Activated naive CD8-positive, alpha-beta T cell treated with anti-CD3 and anti-CD28 coated beads, Interleukin-2, amount 50 U/mL, for 24 hours (primary cell): ENCODE data around the gene PPP1R1A.
A peak's percentile ranks its signal among the peaks of the same experiment; 100 is the strongest.

Source experiments
- ATAC-seq: fragments of 150-1000 bp; cut with Tn5 transposase; one replicate; pipeline ENCODE4 v1.10.0; 2021
- DNase-seq: peaks from one replicate; pipeline ENCODE4 v3.0.0; 2021
- H3K27ac Mint-ChIP-seq: one replicate; pipeline ENCODE4 v1.8.0; 2021; ENCODE audit warnings: mild to moderate bottlenecking, mixed read lengths
- H3K27me3 Mint-ChIP-seq: one replicate; pipeline ENCODE4 v1.8.0; 2021; ENCODE audit warnings: mixed read lengths
- H3K36me3 Mint-ChIP-seq: one replicate; pipeline ENCODE4 v1.8.0; 2021; ENCODE audit warnings: low read depth, mixed read lengths
- H3K4me1 Mint-ChIP-seq: one replicate; pipeline ENCODE4 v1.8.0; 2021; ENCODE audit warnings: mixed read lengths
- H3K4me3 Mint-ChIP-seq: one replicate; pipeline ENCODE4 v1.8.0; 2021; ENCODE audit warnings: mild to moderate bottlenecking, moderate library complexity, mixed read lengths
- H3K9me3 Mint-ChIP-seq: one replicate; pipeline ENCODE4 v1.8.0; 2021; ENCODE audit warnings: mixed read lengths

PPP1R1A gene

GRCh38 chr12:54611715-54612149, 23.3 kb upstream of the PPP1R1A start:
- H3K27ac Mint-ChIP-seq = no peak overlapping the region
- H3K27me3 Mint-ChIP-seq = peaks cover 28% of the 10 kb centered on the region
- no peaks in the 10 kb centered on the region for H3K36me3 Mint-ChIP-seq
- ATAC-seq = no peak
- no peak overlapping the region for H3K4me3 Mint-ChIP-seq
- no peaks in the 10 kb centered on the region for H3K9me3 Mint-ChIP-seq
- H3K4me1 Mint-ChIP-seq = peaks cover 2% of the 10 kb centered on the region
- no peak for DNase-seq

GRCh38 chr12:54608769-54609168, 20.3 kb upstream of the PPP1R1A start:
- no peaks in the 10 kb centered on the region for H3K4me1 Mint-ChIP-seq
- DNase-seq = no peak
- H3K27me3 Mint-ChIP-seq = peaks cover 4% of the 10 kb centered on the region
- H3K36me3 Mint-ChIP-seq = no peaks in the 10 kb centered on the region
- H3K27ac Mint-ChIP-seq = no peak overlapping the region
- H3K4me3 Mint-ChIP-seq = no peak overlapping the region
- ATAC-seq = no peak
- no peaks in the 10 kb centered on the region for H3K9me3 Mint-ChIP-seq

DNA sequence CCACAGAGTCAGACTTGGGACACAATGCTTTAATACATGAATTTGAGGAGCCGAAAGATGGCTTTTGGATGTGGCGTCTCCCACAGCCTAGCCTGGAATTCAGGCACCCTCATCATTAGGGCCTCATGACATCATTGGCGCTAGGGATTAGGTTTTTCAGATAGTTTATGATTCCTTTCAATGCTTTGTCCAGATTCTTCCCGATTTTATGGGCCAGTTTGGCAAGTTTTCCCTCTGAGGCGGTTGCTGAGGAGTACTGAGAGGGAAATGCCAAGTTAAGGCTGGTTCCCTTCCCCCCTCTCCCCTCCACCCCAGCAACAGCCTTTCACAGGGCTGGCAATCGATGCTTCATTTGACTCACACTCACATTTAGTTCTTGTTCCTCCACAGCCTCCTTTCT, 19.7 kb upstream of the PPP1R1A start:
- ATAC-seq (no peak), DNase-seq (no peak)
- Mint-ChIP-seq H3K4me1 (peaks cover 2% of the 10 kb centered on the region), H3K9me3 (no peaks in the 10 kb centered on the region), H3K4me3 (no peak overlapping the region), H3K27ac (no peak overlapping the region), H3K36me3 (no peaks in the 10 kb centered on the region), H3K27me3 (peaks cover under 1% of the 10 kb centered on the region)

DNA sequence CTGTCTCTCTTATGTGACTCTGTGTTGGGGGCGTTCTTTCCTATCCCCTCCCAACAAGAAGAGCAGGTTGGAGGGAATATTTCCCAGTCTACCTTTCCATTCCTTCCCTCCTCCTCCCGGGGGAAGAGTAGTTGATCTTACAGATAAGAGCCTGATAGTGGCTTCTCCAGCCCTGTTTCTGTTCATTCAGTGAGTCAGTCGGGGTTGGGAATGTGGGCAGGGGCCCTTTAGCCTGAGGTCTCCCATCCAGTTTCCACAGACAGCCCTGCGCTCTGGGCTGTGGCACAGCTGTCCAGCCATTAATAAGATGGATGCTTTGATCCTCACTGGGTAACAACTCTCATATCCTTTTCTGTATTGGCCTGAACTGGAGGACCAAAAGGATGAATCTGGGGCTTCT, 18.1 kb upstream of the PPP1R1A start:
- H3K4me1 Mint-ChIP-seq = peaks cover 2% of the 10 kb centered on the region
- H3K27ac Mint-ChIP-seq = no peak overlapping the region
- DNase-seq = no peak
- no peaks in the 10 kb centered on the region for H3K36me3 Mint-ChIP-seq
- no peak for ATAC-seq
- H3K4me3 Mint-ChIP-seq = no peak overlapping the region
- H3K27me3 Mint-ChIP-seq = no peaks in the 10 kb centered on the region
- no peaks in the 10 kb centered on the region for H3K9me3 Mint-ChIP-seq

DNA sequence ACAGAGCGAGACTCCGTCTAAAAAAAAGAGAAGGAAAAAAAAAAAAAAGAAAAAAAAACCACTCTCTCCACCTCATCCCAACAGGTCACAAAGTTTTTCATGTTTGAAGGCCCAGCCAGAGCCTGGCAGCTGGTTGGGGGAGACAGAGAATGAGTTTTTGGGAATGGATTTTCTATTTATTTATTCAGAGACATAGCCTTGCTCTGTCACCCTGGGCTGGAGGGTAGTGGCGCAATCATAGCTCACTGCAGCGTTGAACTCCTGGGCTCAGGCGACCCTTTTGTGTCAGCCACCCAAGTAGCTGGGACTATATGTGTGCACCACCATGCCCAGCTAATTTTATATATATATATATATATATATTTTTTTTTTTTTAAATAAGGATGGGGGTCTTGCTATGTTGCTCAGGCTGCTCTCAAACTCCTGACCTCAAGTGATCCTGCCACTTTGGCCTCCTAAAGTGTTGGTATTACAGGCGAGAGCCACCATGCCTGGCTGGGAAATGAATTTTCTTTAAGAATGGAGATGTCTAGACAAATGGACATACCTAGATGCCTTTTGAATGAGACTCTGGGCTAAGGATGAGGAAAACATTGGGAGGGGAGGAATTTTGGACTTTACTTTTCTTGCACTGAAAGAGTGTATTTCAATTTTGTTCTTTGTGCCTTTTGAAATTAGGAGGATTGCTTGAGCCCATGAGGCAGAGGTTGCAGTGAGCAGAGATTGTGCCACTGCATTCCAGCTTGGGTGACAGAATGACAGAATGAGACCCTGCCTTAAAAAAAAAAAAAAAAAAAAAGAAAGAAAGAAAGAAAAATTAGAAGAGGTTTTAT, 16.9 kb upstream of the PPP1R1A start:
- ATAC-seq (no peak), DNase-seq (no peak)
- Mint-ChIP-seq H3K4me1 (peaks cover 2% of the 10 kb centered on the region), H3K9me3 (no peaks in the 10 kb centered on the region), H3K36me3 (no peaks in the 10 kb centered on the region), H3K27me3 (no peaks in the 10 kb centered on the region), H3K4me3 (no peak overlapping the region), H3K27ac (no peak overlapping the region)

GRCh38 chr12:54604436-54604835, 16.0 kb upstream of the PPP1R1A start:
- H3K9me3 Mint-ChIP-seq = no peaks in the 10 kb centered on the region
- no peaks in the 10 kb centered on the region for H3K27me3 Mint-ChIP-seq
- no peaks in the 10 kb centered on the region for H3K36me3 Mint-ChIP-seq
- no peak for ATAC-seq
- no peak for DNase-seq
- H3K27ac Mint-ChIP-seq = no peak overlapping the region
- H3K4me1 Mint-ChIP-seq = peaks cover 2% of the 10 kb centered on the region
- H3K4me3 Mint-ChIP-seq = no peak overlapping the region

DNA sequence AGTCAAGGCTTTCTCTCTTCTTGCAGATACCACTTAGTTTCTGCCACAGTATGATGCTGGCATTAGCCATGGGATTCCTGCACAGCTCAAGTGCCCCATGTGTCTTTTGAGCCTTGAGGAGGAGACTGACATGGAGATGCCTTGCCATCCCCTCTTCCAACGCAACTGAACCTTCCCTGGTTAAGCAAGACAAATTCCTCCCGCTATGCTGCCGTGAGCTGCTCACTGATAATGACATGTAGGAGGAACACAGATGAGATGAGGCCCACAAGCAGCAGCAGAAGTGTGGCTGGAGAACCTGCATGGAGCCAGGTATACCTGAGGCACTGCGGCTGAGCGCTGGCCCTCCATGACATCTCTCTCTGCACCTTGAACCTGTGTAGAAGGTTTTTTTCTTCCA, 15.4 kb upstream of the PPP1R1A start:
- Mint-ChIP-seq H3K4me3 (no peak overlapping the region), H3K27ac (no peak overlapping the region), H3K4me1 (peaks cover 2% of the 10 kb centered on the region), H3K36me3 (no peaks in the 10 kb centered on the region), H3K27me3 (no peaks in the 10 kb centered on the region), H3K9me3 (no peaks in the 10 kb centered on the region)
- no peak for ATAC-seq
- DNase-seq = no peak

DNA sequence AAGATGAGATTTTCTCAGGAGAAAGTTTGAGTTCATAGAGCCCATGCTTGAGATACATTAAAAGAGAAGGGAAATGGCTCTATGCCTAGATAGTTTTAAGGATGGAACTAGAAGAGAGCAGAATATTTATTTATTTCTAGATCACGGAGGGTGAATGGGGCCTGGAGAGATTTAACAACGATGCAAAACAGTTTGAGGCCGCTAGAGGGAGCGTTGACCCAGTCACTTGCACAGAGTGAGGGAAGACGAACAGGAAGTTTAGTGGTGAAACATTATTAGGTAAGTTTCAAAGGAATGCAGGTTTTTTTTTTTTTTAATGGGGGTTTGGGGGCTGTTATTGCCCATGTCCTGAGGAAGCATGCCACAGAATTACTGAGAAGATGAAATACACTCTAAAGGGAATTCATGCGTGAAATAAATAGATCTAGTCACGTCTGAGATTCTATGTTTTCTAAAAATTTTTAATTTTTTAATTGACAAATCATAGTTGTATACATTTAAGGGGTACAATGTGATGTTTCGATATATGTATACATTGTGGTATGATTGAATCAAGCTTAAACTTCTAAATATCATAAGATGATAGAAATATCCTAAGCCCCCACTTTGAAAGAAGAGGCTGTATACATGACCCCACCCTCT, 14.8 kb upstream of the PPP1R1A start:
- Mint-ChIP-seq H3K27ac (no peak overlapping the region), H3K9me3 (no peaks in the 10 kb centered on the region), H3K4me3 (no peak overlapping the region), H3K36me3 (no peaks in the 10 kb centered on the region), H3K27me3 (no peaks in the 10 kb centered on the region), H3K4me1 (peaks cover 2% of the 10 kb centered on the region)
- DNase-seq (peak; percentile 67), ATAC-seq (peak; percentile 86)

DNA sequence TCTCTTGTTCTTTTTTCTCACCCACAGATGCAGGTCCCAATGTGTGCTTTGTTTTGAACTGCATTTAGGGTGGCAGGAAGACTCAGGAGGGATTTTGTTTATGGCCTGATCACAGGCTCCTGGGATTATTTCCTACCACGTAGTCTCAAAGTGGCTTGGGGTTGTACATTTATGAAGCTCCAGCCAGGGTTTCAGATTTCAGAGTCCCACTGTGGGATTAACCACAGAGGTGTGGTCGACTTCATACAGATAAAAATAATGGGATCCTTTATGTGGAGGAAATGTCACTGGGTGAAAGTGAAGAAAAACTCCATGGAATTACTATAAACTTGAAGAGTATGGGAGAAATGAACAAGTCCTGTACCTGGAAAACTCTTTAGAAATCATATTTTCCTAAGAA, 14.2 kb upstream of the PPP1R1A start:
- no peak for DNase-seq
- Mint-ChIP-seq H3K27me3 (no peaks in the 10 kb centered on the region), H3K9me3 (no peaks in the 10 kb centered on the region), H3K4me3 (no peak overlapping the region), H3K4me1 (peaks cover 2% of the 10 kb centered on the region), H3K36me3 (no peaks in the 10 kb centered on the region), H3K27ac (no peak overlapping the region)
- no peak for ATAC-seq

- ATAC-seq (no peak), DNase-seq (no peak)
- H3K4me3 Mint-ChIP-seq = no peak overlapping the region
- no peak overlapping the region for H3K27ac Mint-ChIP-seq
- peaks cover 2% of the 10 kb centered on the region for H3K4me1 Mint-ChIP-seq
- no peaks in the 10 kb centered on the region for H3K27me3 Mint-ChIP-seq
- H3K36me3 Mint-ChIP-seq = no peaks in the 10 kb centered on the region
- no peaks in the 10 kb centered on the region for H3K9me3 Mint-ChIP-seq
Observed at GRCh38 chr12:54601841-54602240, 13.4 kb upstream of the PPP1R1A start.

DNA sequence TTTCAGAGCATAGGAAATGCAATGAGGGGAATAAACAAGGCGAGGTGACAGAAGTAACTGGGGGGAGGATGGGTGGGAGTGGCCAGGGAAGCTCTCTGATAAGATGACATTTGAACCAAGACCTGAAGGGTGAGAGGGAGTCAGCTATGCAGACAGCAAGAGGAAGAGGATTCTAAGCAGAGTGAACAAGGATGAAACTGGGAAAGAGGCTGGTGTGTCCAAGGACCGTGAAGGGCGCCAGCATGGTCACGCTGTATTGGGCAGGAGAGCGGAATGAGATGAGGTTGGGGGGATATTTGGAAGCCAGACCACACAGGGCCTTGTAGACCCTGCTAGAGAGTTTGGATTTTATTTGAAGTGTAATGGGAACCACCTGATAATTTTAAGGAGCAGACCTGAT, 10.5 kb upstream of the PPP1R1A start:
- no peak for ATAC-seq
- Mint-ChIP-seq H3K27ac (no peak overlapping the region), H3K4me3 (no peak overlapping the region), H3K4me1 (peaks cover 2% of the 10 kb centered on the region), H3K36me3 (no peaks in the 10 kb centered on the region), H3K27me3 (no peaks in the 10 kb centered on the region), H3K9me3 (no peaks in the 10 kb centered on the region)
- DNase-seq = no peak

DNA sequence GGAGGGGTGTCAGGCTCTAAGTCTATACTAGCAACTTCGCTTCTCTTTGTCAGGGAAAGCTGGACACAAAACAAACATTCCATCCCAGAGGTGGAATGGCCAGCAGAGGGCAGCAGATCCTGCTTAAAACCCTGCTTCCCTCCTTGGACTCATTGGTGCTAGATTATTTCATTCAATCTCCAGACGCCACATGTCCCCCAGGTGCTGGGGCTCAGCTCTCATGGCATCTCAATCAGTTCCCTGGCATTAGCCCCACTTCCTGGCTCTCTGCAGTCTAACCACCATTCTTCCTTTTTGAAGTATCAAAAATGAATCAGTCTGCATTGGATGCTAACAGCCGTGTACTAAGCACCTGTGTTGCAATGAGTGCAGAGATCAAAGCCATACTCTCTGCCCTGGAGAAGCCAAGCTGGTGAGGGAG, 8.1 kb upstream of the PPP1R1A start:
- H3K4me1 Mint-ChIP-seq = no peaks in the 10 kb centered on the region
- peak; percentile 63 for DNase-seq
- H3K9me3 Mint-ChIP-seq = no peaks in the 10 kb centered on the region
- H3K27me3 Mint-ChIP-seq = no peaks in the 10 kb centered on the region
- no peak overlapping the region for H3K4me3 Mint-ChIP-seq
- H3K36me3 Mint-ChIP-seq = no peaks in the 10 kb centered on the region
- no peak overlapping the region for H3K27ac Mint-ChIP-seq
- ATAC-seq = no peak

- Mint-ChIP-seq H3K36me3 (no peaks in the 10 kb centered on the region), H3K9me3 (no peaks in the 10 kb centered on the region), H3K4me1 (no peaks in the 10 kb centered on the region), H3K27me3 (peaks cover 9% of the 10 kb centered on the region), H3K27ac (no peak overlapping the region), H3K4me3 (no peak overlapping the region)
- no peak for ATAC-seq
- DNase-seq = no peak
Observed at GRCh38 chr12:54595471-54595870, 7.0 kb upstream of the PPP1R1A start.

- DNase-seq (no peak), ATAC-seq (no peak)
- H3K4me3 Mint-ChIP-seq = no peak overlapping the region
- H3K9me3 Mint-ChIP-seq = no peaks in the 10 kb centered on the region
- peaks cover 2% of the 10 kb centered on the region for H3K4me1 Mint-ChIP-seq
- no peaks in the 10 kb centered on the region for H3K36me3 Mint-ChIP-seq
- H3K27ac Mint-ChIP-seq = no peak overlapping the region
- H3K27me3 Mint-ChIP-seq = peaks cover 26% of the 10 kb centered on the region
Observed at GRCh38 chr12:54593725-54594124, 5.3 kb upstream of the PPP1R1A start.

DNA sequence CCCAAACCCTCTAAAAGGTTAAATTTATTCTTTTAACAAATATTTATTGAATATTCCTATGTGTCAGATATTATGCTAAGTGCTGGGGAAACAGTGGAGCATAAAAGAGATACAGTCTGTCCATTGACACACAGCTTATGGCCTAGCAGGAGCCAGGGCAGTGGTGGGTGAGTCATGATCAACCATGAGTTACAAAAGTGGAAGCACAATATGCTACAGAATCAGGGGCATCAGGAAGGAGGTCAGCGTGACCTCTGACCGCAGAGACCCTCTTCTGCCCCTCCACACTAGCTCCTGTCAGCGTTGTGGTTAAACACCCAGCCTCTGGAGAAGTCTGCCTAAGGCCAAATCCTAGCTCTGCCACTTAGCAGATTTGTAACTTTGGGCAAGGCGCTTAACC, 4.7 kb upstream of the PPP1R1A start:
- H3K27ac Mint-ChIP-seq = no peak overlapping the region

More for the DNA sequence above, 4.7 kb upstream of the PPP1R1A start:
- no peak overlapping the region for H3K4me3 Mint-ChIP-seq
- H3K4me1 Mint-ChIP-seq = peaks cover 2% of the 10 kb centered on the region
- peaks cover 27% of the 10 kb centered on the region for H3K27me3 Mint-ChIP-seq
- no peak for DNase-seq
- no peaks in the 10 kb centered on the region for H3K9me3 Mint-ChIP-seq
- H3K36me3 Mint-ChIP-seq = no peaks in the 10 kb centered on the region
- no peak for ATAC-seq
